Fibroblast of lung (primary cell): ENCODE results near the gene PRG2.

Source experiments
- EZH2 ChIP-seq: IDR thresholded peaks from 2 replicates; pipeline ENCODE4 v1.5.1; 2012; ENCODE audit warnings: low read length, control low read depth, mild to moderate bottlenecking; ENCODE audit errors: missing control alignments
- TF ChIP-seq, protein P1 (sequence below), 2 donors: IDR thresholded peaks in 1 of 2; conservative IDR thresholded peaks in 1 of 2; 1 replicate in 1 of 2; 2 replicates in 1 of 2; pipeline ENCODE4 v1.5.1; 2011 to 2012; ENCODE audit warnings: low read length in 2 of 2, control low read depth in 1 of 2, inconsistent platforms in 1 of 2, low read depth in 1 of 2, mild to moderate bottlenecking in 1 of 2

DNA sequence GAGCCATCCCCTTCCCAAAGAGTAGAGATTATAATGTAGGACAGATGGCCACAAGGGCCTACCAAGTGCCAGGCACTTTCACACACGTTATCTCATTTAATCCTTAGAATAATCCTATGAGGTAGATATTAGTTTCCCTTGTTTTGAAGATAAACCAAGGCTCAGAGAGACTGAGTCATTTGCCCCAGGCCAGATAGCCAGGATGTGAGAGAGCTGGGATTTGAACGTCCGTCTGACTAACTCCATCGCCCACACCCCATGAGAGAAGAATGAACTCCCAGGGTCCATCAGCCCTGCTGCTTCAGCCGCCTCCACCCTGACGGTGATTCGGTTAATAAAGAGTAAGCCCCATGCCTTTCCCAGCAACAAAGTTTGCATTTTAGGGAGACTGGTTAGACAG is 20.2 kb downstream of the PRG2 start:
- TF ChIP-seq, protein P1, sequence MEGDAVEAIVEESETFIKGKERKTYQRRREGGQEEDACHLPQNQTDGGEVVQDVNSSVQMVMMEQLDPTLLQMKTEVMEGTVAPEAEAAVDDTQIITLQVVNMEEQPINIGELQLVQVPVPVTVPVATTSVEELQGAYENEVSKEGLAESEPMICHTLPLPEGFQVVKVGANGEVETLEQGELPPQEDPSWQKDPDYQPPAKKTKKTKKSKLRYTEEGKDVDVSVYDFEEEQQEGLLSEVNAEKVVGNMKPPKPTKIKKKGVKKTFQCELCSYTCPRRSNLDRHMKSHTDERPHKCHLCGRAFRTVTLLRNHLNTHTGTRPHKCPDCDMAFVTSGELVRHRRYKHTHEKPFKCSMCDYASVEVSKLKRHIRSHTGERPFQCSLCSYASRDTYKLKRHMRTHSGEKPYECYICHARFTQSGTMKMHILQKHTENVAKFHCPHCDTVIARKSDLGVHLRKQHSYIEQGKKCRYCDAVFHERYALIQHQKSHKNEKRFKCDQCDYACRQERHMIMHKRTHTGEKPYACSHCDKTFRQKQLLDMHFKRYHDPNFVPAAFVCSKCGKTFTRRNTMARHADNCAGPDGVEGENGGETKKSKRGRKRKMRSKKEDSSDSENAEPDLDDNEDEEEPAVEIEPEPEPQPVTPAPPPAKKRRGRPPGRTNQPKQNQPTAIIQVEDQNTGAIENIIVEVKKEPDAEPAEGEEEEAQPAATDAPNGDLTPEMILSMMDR (conservative IDR thresholded peaks at IDR 0.05 in 1 of 2, IDR thresholded peaks at IDR 0.05 in 1 of 2; ENCODE audit: low read depth in 1 of 2, low read length in 2 of 2): no peak
- TF ChIP-seq EZH2: no peak
